ENCODE data around the gene EXOC5. TPM values are rescaled to one million over a fixed set of nuclear protein-coding genes. Genes with fewer than 3 reads are reported as not detected.

The EXOC5 gene
- polyA plus RNA-seq, 4 donors, result 6.8 to 47.8 (median 10.2) TPM

DNA sequence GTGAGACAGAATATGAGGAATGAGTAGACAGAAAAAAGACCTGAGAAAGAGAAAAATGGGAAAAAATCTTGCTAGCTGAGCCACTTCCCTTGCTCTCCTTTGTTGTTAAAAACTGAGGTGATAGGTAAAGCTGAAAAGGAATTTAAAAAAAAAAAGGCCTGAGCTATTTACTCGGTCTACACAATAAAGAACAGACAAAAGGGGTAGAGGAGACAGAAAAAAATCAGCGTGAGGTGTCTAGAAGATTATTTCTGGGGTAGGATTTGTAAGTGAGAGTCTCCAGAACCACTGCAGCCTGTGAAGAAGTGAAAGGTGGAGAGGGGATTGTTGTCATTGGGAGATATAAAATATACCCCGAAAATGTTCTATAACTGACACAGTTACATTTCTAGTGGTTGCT, 98.8 kb downstream of the EXOC5 start:
- FAIRE-seq (no peak), DNase-seq (no peak)
- H3K4me3 ChIP-seq (ENCODE audit: low read depth in 1 of 3, low read length in 3 of 3), result no peak overlapping the region
- no peaks in the 10 kb centered on the region for H3K4me1 ChIP-seq (ENCODE audit: control insufficient read depth in 3 of 3, insufficient read depth in 2 of 3, low read depth in 1 of 3, low read length in 2 of 3)
- H3K36me3 ChIP-seq (ENCODE audit: control insufficient read depth in 3 of 3, insufficient read depth in 2 of 3, low read depth in 1 of 3, low read length in 3 of 3), result no peaks in the 10 kb centered on the region
- H3K9me3 ChIP-seq (ENCODE audit: control insufficient read depth in 2 of 2, insufficient read depth in 1 of 2, low read depth in 1 of 2, low read length in 1 of 2), result no peaks in the 10 kb centered on the region
- no peak overlapping the region for H3K27ac ChIP-seq (ENCODE audit: low read depth in 1 of 3, low read length in 2 of 3)
- H3K27me3 ChIP-seq (ENCODE audit: control insufficient read depth in 3 of 3, insufficient read depth in 3 of 3, low read length in 3 of 3), result no peaks in the 10 kb centered on the region
- 69 to 77% (median 73%) methylated on average over 3 of the region's 3 CpGs for WGBS, 3 donors

DNA sequence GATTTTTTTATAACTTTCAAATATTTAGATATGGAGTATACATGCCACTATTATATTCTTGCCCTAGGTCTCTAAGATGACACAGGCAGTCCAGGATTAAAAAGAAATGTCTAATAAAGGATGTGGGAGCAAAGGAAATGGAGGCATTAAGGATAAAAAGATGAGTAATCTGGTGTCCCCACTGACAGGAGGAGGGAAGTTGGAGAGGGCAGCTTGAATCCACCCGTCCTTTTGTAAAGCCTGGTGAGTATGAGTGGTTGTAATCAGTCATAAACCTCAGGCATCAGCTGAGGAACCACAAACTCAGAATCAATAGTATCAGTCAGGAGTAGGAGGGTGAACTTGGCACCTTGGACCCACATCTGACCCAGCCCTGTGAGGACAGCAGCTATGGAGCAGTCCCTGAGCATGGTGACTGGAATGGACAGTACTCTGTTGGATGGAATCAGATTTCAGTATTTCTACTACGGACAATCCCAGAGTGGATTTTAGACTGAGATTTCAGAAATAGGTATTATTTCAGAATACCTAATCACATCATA, 100.5 kb downstream of the EXOC5 start:
- 53 to 69% (median 61%) methylated on average over 2 of the region's 2 CpGs for WGBS, 3 donors
- FAIRE-seq, result no peak
- Histone ChIP-seq H3K9me3 (ENCODE audit: control insufficient read depth in 2 of 2, insufficient read depth in 1 of 2, low read depth in 1 of 2, low read length in 1 of 2) (no peaks in the 10 kb centered on the region), H3K4me3 (ENCODE audit: low read depth in 1 of 3, low read length in 3 of 3) (no peak overlapping the region), H3K4me1 (ENCODE audit: control insufficient read depth in 3 of 3, insufficient read depth in 2 of 3, low read depth in 1 of 3, low read length in 2 of 3) (no peaks in the 10 kb centered on the region), H3K27ac (ENCODE audit: low read depth in 1 of 3, low read length in 2 of 3) (no peak overlapping the region), H3K36me3 (ENCODE audit: control insufficient read depth in 3 of 3, insufficient read depth in 2 of 3, low read depth in 1 of 3, low read length in 3 of 3) (no peaks in the 10 kb centered on the region), H3K27me3 (ENCODE audit: control insufficient read depth in 3 of 3, insufficient read depth in 3 of 3, low read length in 3 of 3) (no peaks in the 10 kb centered on the region)
- DNase-seq, result peak; percentile 48 to 54

DNA sequence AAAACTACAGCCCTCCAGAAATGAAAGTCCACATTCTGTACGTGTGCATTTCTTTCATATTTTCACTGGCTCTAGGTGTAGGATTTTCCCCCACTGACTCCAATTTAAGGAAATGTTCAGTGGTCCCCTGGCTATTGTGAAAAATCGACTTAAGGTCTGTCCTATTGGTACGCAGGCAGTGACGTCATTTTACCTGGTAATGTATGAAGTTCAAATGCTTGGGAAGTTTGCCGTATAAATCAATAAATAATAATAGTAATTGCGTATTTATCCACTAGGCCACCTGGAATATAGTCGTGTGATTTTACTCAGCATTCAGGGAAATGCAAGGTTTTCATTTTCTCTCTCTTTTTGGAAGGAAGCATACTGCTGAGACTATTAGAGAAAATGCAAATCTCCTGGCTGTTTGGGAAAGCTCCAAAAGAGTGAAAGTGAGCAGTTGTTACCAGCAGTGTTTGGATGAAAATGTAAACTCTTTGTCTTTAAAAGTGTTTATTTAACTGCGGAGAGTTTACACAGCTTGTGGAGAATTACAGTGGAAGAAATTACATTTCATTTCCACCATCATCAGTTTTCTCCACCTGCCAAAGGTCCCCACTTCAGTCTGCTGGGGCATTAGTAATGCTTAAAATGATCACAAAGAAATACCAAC, 107.0 kb downstream of the EXOC5 start:
- WGBS, 3 donors, result 49 to 69% (median 63%) methylated on average over 8 of the region's 8 CpGs
- Histone ChIP-seq H3K4me1 (ENCODE audit: control insufficient read depth in 3 of 3, insufficient read depth in 2 of 3, low read depth in 1 of 3, low read length in 2 of 3) (no peaks in the 10 kb centered on the region), H3K9me3 (ENCODE audit: control insufficient read depth in 2 of 2, insufficient read depth in 1 of 2, low read depth in 1 of 2, low read length in 1 of 2) (no peaks in the 10 kb centered on the region), H3K27me3 (ENCODE audit: control insufficient read depth in 3 of 3, insufficient read depth in 3 of 3, low read length in 3 of 3) (peaks cover 0 to 6% (median 3%) of the 10 kb centered on the region in 3 donors), H3K27ac (ENCODE audit: low read depth in 1 of 3, low read length in 2 of 3) (no peak overlapping the region), H3K36me3 (ENCODE audit: control insufficient read depth in 3 of 3, insufficient read depth in 2 of 3, low read depth in 1 of 3, low read length in 3 of 3) (no peaks in the 10 kb centered on the region), H3K4me3 (ENCODE audit: low read depth in 1 of 3, low read length in 3 of 3) (no peak overlapping the region)
- DNase-seq (no peak), FAIRE-seq (no peak)

GRCh38 chr14:57160333-57160732, 108.4 kb downstream of the EXOC5 start:
- whole genome bisulfite sequencing, 3 donors, result 42 to 57% (median 43%) methylated on average over 6 of the region's 6 CpGs
- Histone ChIP-seq H3K9me3 (ENCODE audit: control insufficient read depth in 2 of 2, insufficient read depth in 1 of 2, low read depth in 1 of 2, low read length in 1 of 2) (no peaks in the 10 kb centered on the region), H3K27me3 (ENCODE audit: control insufficient read depth in 3 of 3, insufficient read depth in 3 of 3, low read length in 3 of 3) (peaks cover 0 to 7% (median 4%) of the 10 kb centered on the region in 3 donors), H3K4me3 (ENCODE audit: low read depth in 1 of 3, low read length in 3 of 3) (no peak overlapping the region), H3K27ac (ENCODE audit: low read depth in 1 of 3, low read length in 2 of 3) (no peak overlapping the region), H3K36me3 (ENCODE audit: control insufficient read depth in 3 of 3, insufficient read depth in 2 of 3, low read depth in 1 of 3, low read length in 3 of 3) (no peaks in the 10 kb centered on the region), H3K4me1 (ENCODE audit: control insufficient read depth in 3 of 3, insufficient read depth in 2 of 3, low read depth in 1 of 3, low read length in 2 of 3) (no peaks in the 10 kb centered on the region)
- DNase-seq, result no peak
- FAIRE-seq, result no peak

DNA sequence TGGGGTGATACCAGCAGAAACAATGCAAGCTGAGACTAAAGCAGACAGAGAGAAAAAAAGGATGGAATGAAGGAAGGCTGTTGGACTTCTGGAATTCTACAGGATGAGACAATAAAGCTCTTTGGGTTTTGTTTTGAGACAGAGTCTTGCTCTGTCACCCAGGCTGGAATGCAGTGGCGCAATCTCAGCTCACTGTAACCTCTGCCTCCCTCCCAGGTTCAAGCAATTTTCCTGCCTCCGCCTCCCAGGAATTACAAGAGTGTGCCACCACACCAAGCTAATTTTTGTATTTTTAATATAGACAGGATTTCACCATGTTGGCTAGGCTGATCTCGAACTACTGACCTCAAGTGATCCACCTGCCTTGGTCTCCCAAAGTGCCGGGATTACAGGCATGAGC, 115.4 kb downstream of the EXOC5 start:
- no peak overlapping the region for H3K27ac ChIP-seq (ENCODE audit: low read depth in 1 of 3, low read length in 2 of 3)
- DNase-seq (no peak), FAIRE-seq (no peak)
- no peaks in the 10 kb centered on the region for H3K4me1 ChIP-seq (ENCODE audit: control insufficient read depth in 3 of 3, insufficient read depth in 2 of 3, low read depth in 1 of 3, low read length in 2 of 3)
- H3K27me3 ChIP-seq (ENCODE audit: control insufficient read depth in 3 of 3, insufficient read depth in 3 of 3, low read length in 3 of 3), result peaks cover 0 to 7% (median 4%) of the 10 kb centered on the region in 3 donors
- H3K36me3 ChIP-seq (ENCODE audit: control insufficient read depth in 3 of 3, insufficient read depth in 2 of 3, low read depth in 1 of 3, low read length in 3 of 3), result no peaks in the 10 kb centered on the region
- no peak overlapping the region for H3K4me3 ChIP-seq (ENCODE audit: low read depth in 1 of 3, low read length in 3 of 3)
- WGBS, 3 donors, result 90 to 95% (median 91%) methylated on average over 4 of the region's 4 CpGs
- H3K9me3 ChIP-seq (ENCODE audit: control insufficient read depth in 2 of 2, insufficient read depth in 1 of 2, low read depth in 1 of 2, low read length in 1 of 2), result no peaks in the 10 kb centered on the region

Other genes starting within 250 kb of the EXOC5 start
- gene AP5M1, start 66 bp upstream of the EXOC5 start, polyA plus RNA-seq, result 10 to 100 TPM; 20.6 to 44.6 (median 24.1) TPM
- 10 to 100 TPM in 1 of 4 donors, 1 to 10 TPM in 3; 3.8 to 25.4 (median 6.0) TPM for gene NAA30, start 121.7 kb upstream of the EXOC5 start, polyA plus RNA-seq
- 10 to 100 TPM in 1 of 4 donors, 1 to 10 TPM in 1, under 1 TPM in 2; 0.45 to 90.1 (median 0.80) TPM for gene CCDC198, start 225.0 kb upstream of the EXOC5 start, polyA plus RNA-seq

Data from small intestine (tissue), 7 donors.